GM21447 (cell line): ENCODE data around the gene DEDD2.

Source experiments
- ATAC-seq: cut with Tn5 transposase; IDR thresholded peaks from one replicate; pipeline ENCODE4 v1.9.1; 2021; ENCODE audit not compliant: unreplicated experiment

DEDD2 gene

DNA sequence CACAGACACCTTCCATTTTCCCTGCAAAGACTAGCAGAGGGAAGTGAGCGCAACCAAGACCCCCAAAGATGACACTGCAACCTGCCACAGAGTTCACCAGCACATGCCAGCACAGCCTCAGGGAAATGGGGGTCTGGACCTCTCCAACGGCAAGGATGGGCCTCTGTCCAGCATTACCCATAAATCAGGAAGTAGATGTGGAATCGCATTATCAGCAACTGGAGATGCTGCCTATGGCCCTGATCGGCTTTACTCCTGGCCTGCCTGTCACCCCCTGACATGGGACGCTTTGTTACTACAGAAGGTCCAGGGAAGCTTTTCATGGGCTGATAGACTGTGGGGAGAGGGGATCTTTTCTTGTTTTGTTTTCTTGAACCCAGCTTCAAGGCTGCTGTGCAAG, 43.8 kb downstream of the DEDD2 start:
- ATAC-seq = no peak

DNA sequence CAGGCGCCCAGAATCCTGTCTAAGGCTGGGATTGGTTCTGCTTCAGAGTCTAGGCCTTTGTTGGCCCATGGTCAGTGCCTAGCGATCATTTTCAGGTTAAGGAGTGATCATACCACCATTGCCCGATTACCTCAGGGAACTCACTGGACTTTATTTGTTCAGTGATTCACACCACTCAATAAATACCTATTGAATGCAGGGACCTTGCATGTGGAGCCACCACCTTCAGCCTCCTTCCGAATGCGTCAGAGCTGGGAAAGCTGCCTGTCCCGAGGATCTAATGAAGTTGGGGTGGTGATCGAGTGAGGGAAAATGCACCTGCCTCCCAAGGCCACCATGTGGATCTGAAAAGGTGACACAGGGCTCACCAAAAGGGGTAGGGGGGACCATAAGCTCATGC, 45.2 kb downstream of the DEDD2 start:
- ATAC-seq = no peak

- ATAC-seq = no peak
Observed at GRCh38 chr19:42170715-42171114, 46.8 kb downstream of the DEDD2 start.

DNA sequence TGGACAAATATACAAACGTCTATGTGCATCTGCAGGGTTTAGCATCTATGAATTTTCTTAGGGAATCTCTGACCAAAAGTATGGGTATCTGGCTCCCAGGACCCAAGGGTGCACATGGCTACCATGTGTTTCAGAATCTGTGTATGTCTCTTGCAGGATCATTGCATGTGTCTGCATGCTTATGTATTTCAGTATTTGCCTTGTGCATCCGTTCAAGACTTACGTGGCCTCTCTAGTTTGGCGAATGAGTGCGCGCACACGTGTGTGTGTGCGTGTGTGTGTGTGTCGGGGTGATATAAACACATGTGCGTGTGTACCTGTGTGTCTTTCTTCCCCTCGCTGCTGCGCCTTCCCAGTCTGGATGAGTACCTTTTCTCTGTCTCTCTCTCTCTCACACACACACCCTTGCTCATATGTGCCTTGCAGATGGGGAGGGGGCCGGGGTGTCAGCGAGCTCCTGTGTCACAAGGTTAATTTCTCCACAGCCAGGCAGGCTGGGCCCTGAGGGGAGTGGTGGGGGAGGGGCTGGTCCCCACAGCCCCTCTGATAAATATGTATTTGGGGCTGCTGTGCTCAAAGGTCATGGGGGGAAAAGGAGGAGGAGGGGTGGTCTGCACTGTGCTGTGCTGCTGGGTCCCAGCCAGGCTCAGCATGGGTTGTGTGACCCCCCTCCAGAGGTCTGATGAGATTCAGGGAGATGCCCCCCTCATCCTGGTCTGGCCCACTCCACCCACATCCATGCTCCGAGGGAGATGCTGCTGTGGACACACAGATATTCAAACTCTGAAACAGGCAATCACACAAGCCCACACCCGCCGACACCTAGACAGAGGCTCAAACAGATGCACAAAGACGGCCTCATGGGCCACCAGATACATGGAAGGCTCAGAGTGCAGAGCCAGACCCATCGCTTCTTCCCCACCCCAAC, 47.7 kb downstream of the DEDD2 start:
- no peak for ATAC-seq

- no peak for ATAC-seq
Observed at GRCh38 chr19:42168206-42168605, 49.3 kb downstream of the DEDD2 start.

DNA sequence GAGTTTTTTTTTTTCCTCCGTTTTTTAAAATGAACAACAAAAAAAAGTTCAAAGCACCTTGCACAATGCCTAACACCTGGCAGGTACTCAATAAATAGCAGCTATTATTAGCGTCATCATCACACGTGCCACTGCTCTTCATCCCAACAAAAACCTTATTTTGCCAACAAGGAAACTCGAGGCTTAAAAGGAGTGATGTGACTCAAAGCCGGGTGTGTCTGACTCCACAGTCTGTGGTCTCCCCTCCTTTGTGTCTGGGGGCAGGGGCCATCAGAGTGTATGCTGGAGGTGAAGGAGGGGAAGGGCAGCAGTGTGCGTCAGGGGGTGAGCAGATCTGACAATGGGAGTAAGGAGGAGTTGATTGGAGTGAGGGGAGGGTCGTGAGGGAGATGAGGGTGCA, 51.2 kb downstream of the DEDD2 start:
- ATAC-seq = no peak

DNA sequence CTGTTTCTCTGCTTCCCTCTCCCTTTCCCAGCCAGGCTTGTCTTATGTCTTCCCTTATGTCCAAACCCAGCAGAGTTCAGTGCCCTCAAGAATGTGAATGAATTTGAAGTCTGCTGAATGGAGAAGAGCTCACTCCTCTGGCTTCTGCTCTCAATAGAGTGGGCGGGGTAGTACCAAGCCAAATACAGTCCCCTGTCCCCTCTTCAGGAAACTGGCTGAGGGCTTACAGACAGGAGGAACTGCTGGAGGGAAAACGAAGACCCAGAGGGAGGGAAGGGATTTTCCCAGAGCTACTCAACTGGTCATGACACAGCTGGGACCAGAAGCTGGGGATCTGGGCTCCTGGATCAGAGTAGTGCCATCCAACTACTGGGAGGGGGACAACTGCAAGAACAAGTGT, 52.3 kb downstream of the DEDD2 start:
- no peak for ATAC-seq

DNA sequence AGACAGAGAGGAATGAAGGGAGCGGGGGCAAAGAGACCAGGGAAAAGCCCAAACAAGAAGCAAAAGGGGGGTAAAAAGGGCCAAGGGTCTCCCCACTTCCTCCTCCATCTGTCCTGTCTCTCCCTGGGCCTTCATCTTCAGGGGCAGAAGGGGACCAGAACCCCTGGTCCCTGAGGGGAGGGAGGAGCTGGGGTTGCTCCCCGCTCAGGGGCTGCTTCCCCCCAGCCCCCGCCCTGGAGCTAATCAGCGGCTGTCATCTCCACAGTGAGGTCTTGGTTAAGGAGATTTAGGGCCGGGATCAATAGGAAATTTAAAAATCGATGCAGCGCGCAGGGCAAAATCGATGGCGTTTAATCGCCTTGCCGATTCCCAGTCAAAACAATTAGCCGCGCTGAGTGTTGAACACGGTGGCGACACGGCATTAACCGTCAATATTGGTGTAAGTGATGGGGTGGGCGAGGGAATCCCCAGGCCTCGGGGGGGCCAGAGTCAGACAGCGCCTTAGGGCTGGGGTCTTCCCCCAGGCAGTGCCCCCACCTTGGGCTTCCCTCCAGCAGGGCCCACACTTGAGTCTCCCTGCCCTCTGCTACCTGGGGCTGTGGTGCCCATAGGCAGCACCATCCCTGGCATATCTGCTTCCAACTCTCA, 55.7 kb downstream of the DEDD2 start:
- no peak for ATAC-seq

DNA sequence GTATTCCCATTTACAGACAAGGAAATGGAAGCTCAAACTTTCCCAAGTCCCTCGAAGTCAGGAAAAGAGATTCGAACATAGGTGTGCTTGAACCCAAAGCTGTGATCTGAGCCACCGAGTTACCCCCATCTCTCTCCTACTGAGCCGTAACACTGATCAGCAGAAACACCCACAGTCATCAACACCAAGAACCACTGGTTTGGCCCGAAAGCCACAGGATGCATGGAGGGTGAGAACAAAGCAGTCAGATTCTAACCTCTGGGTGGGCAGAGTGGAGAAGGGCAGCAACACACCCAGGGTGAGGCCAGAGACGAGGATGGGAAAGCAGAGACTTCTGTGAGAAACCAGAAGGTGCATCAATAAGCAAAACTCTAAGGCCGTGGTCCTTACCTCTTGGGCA, 57.5 kb downstream of the DEDD2 start:
- ATAC-seq = no peak

GRCh38 chr19:42158926-42159325, 58.6 kb downstream of the DEDD2 start:
- no peak for ATAC-seq

GRCh38 chr19:42156571-42156970, 60.9 kb downstream of the DEDD2 start:
- no peak for ATAC-seq

DNA sequence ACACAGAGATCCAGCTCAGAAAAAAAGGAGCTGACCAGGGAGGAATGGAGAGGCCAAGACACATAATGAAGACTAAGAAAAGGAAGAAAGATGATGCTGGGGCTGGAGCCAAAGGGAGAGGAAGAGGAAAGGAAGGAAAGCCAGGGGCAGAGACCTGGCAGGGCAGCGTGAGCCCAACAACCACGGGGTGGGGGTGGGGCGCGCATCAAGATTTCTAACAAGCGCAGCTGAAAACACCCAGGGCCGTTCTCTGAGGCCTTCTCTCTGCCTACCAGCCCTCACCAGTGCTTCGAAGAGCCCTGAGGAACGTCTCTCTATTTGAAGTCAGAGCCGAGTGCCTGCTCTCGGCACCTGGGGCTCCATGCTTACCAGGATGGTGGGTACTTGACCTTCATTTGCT, 61.7 kb downstream of the DEDD2 start:
- no peak for ATAC-seq

- no peak for ATAC-seq
Observed at GRCh38 chr19:42154471-42155323, 62.8 kb downstream of the DEDD2 start.

GRCh38 chr19:42153672-42154433, 63.6 kb downstream of the DEDD2 start:
- no peak for ATAC-seq

DNA sequence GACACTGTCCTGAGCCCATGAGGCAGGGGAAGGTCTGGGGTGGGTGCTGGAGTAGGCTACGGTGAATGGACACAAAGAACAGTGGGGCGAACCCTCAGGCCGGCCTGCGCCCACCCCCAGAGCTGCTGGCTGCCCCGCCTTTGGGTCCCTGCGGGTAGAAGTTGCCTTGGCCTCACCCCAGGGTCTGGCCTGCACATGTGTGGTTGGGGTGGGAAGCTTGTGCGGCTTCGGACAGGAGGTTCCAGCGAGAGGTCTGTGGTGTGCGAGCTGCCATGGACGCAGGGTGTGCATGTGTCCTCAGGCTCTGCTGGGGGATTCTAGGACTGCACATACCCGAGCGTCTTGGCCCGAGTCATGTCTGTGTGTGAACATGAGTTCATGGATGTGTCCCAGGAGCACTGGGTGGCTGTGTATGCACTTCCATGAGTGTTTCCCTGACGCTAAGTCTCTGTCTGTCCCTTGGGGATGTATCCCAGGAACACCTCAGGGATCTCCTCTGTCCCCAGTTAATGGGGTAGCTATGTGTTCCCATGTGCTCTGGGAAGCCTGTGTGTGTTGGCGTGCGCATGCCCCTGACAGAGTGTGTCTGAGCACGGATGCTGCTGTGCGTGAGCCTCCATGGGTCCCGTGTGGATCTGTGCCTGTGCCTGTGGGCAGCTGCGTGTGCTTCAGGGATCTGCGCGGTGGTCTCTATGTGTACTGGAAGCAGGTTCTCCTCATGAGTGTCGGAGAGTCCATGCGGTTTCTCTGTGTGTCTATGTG, 64.4 kb downstream of the DEDD2 start:
- ATAC-seq = no peak

DNA sequence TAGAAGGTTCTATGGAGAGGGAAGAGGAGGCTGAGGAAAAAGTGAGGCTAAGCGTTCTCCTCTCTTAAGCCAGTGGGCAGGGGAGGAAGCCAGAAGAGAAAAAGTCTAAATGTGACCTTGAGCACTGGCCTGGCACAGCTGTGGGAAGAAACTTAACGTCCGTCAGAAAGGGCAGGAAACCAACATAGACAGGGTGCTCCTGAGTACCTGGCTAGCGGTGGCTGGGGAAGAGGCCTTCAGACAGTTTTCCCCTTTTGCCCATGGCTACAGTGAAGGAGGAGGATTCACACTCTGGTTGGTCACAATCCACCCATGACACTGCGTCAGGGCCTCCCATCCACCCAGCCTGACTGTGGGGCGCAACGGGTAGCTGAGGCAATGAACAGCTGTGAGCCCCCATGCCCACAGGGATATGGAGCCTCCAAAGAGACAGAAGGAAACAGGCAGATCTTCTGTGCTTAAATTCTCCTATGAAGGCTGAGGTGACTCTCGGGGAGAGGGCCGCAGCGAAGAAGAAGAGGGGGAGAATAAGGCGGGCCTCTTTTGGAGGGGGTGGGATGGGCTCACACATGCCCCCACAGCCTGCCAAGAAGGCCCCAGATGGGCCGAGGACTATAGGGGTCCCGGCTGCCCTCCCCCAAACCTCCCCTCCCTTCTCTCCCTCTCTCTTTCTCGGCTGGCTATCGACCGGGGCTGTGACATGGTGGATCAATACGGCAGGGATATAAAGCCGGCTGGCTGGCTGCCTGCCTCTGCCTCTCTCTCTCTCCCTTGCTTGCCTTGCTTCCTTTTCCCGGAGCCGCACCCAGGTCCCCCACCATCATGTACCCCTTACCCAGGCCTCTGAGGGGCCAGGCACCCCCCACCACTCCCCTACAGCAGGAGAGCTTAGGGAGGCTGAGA, 65.4 kb downstream of the DEDD2 start:
- ATAC-seq = no peak

- ATAC-seq = no peak
Observed at GRCh38 chr19:42150911-42151361, 66.5 kb downstream of the DEDD2 start.

- no peak for ATAC-seq
Observed at GRCh38 chr19:42150364-42150763, 67.1 kb downstream of the DEDD2 start.
